Upper lobe of left lung (tissue), 6 donors: ENCODE results near the gene TMEM135. TPM values are rescaled to one million over a fixed set of nuclear protein-coding genes. Genes with fewer than 3 reads are reported as not detected.
A peak's percentile ranks its signal among the peaks of the same experiment; 100 is the strongest.

ENCODE experiments used
- ATAC-seq, 2 donors: fragments of 200-7000 bp; cut with Tn5 transposase; one replicate each; pipeline ENCODE4 v1.9.1; 2022; ENCODE audit warnings: mild to moderate bottlenecking in 2 of 2, moderate library complexity in 2 of 2; ENCODE audit not compliant: low FRiP score in 2 of 2
- DNase-seq, 2 donors: peaks; one replicate each; pipeline ENCODE4 v3.0.0-alpha.2; 2019 to 2020
- H3K27ac ChIP-seq, 4 donors: fragments of 200-600 bp; sonication (generic); one replicate each; pipeline ENCODE4 v1.5.1; 2016 to 2019
- H3K27me3 ChIP-seq, 4 donors: fragments of 200-600 bp; sonication (generic); one replicate each; pipeline ENCODE4 v1.5.1; 2017 to 2019
- H3K36me3 ChIP-seq, 4 donors: fragments of 200-600 bp; sonication (generic); one replicate each; pipeline ENCODE4 v1.5.1; 2016 to 2019
- H3K4me1 ChIP-seq, 4 donors: fragments of 200-600 bp; sonication (generic); one replicate each; pipeline ENCODE4 v1.5.1; 2018 to 2019
- H3K4me3 ChIP-seq, 4 donors: fragments of 200-600 bp; sonication (generic); one replicate each; pipeline ENCODE4 v1.5.1; 2017 to 2019; ENCODE audit warnings: mild to moderate bottlenecking in 2 of 4, moderate library complexity in 1 of 4
- H3K9me3 ChIP-seq, 4 donors: fragments of 200-600 bp; sonication (generic); one replicate each; pipeline ENCODE4 v1.5.1; 2018 to 2019
- EP300 ChIP-seq, 4 donors: sonication (generic); formaldehyde crosslinking; IDR thresholded peaks; one replicate each; pipeline ENCODE4 v1.5.1; 2017; ENCODE audit warnings: antibody characterized with exemption in 4 of 4, control low read depth in 2 of 4
- POLR2A ChIP-seq, 4 donors: fragments of 450-650 bp; IDR thresholded peaks; one replicate each; pipeline ENCODE4 v1.5.1; 2016 to 2017; ENCODE audit warnings: antibody characterized with exemption in 4 of 4, mild to moderate bottlenecking in 2 of 4
- POLR2AphosphoS5 ChIP-seq, 2 donors: sonication (generic); formaldehyde crosslinking; IDR thresholded peaks; one replicate each; pipeline ENCODE4 v1.5.1; 2017; ENCODE audit warnings: antibody characterized with exemption in 2 of 2
- WGBS, 2 donors: methylation state at CpG; one replicate each; pipeline ENCODE4 v1.1.5; 2017 to 2018; 5-methylcytosine and 5-hydroxymethylcytosine counted together
- total RNA-seq, 6 donors: library from RNA; depleted of rRNA in 4 of 6; stranded (reverse); fragments of >200 nt in 4 of 6; gene quantifications; one replicate each; pipeline versions ENCODE4 v1.1.0 to v1.2.1, GENCODE V29; 2016 to 2021
- TF ChIP-seq, protein P1 (sequence below), 6 experiments: fragments of 450-650 bp in 4 of 6; fragments of 200-600 bp in 2 of 6; sonication (generic) in 2 of 6; IDR thresholded peaks; one replicate each; pipeline ENCODE4 v1.5.1; 2016 to 2019; ENCODE audit warnings: antibody characterized with exemption in 6 of 6
- donor health status: DM: no; HTN: no; CAD: no; lungs with moderate emphysema.
- donor health status: DM: no; HTN: yes; CAD: no; lungs with severe emphysema.

TMEM135 gene
- total RNA-seq, 6 donors from 2014 or later, result 12.6 to 33.5 (median 19.1) TPM

DNA sequence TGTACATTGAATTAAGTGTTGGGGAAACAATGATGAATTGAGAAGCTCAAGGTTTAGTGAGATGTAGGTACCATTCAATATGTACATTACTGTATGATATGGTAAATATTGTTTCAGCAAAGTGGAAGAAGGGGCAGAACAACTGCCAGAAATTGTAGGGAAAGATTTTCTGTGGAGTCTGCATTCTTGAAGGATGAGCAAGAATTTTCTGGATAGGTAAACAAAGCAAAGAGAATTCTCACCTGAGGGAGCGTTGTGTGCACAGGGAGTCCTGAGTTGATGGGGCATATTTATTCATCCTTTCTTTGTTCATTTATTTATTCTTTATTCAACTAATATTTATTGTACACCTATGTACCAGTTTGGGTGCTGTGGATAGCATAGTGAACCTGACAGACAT lies 83.2 kb downstream of the TMEM135 start:
- Histone ChIP-seq H3K27me3 (no peaks in the 10 kb centered on the region), H3K4me1 (peaks cover 0 to 8% (median 0%) of the 10 kb centered on the region in 4 donors), H3K36me3 (no peaks in the 10 kb centered on the region), H3K4me3 (no peak overlapping the region), H3K27ac (no peak overlapping the region), H3K9me3 (no peaks in the 10 kb centered on the region)
- TF ChIP-seq, protein P1, sequence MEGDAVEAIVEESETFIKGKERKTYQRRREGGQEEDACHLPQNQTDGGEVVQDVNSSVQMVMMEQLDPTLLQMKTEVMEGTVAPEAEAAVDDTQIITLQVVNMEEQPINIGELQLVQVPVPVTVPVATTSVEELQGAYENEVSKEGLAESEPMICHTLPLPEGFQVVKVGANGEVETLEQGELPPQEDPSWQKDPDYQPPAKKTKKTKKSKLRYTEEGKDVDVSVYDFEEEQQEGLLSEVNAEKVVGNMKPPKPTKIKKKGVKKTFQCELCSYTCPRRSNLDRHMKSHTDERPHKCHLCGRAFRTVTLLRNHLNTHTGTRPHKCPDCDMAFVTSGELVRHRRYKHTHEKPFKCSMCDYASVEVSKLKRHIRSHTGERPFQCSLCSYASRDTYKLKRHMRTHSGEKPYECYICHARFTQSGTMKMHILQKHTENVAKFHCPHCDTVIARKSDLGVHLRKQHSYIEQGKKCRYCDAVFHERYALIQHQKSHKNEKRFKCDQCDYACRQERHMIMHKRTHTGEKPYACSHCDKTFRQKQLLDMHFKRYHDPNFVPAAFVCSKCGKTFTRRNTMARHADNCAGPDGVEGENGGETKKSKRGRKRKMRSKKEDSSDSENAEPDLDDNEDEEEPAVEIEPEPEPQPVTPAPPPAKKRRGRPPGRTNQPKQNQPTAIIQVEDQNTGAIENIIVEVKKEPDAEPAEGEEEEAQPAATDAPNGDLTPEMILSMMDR (IDR thresholded peaks at IDR 0.05), result no peak
- TF ChIP-seq POLR2AphosphoS5 (IDR thresholded peaks at IDR 0.05) (no peak), POLR2A (IDR thresholded peaks at IDR 0.05) (no peak), EP300 (IDR thresholded peaks at IDR 0.05) (no peak)
- ATAC-seq (no peak), DNase-seq (no peak)
- 94% methylated on average over 1 of the region's 1 CpG for WGBS, 2 donors

DNA sequence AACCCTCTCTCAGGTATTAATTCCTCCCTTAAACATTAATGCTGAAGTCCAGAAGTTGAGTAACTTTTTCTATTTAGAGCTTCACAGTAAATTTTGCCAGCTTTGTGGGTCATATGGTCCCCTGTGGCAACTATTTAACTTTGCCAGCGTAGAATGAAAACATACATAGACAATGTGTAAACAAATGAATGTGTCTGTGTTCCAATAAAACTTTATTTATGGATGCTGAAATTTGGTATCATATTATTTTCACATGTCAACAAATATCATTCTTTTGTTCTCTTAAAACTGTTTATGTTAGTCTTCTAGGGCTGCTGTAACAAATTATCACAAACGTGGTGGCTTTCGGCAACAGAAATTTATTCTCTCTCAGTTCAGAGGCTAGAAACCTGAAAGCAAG lies 85.1 kb downstream of the TMEM135 start:
- Histone ChIP-seq H3K36me3 (no peaks in the 10 kb centered on the region), H3K27ac (no peak overlapping the region), H3K4me3 (no peak overlapping the region), H3K27me3 (no peaks in the 10 kb centered on the region), H3K4me1 (peaks cover 0 to 8% (median 3%) of the 10 kb centered on the region in 4 donors), H3K9me3 (no peaks in the 10 kb centered on the region)
- 85 to 88% methylated on average over 3 of the region's 3 CpGs for WGBS, 2 donors
- TF ChIP-seq EP300 (IDR thresholded peaks at IDR 0.05) (no peak), POLR2A (IDR thresholded peaks at IDR 0.05) (no peak), POLR2AphosphoS5 (IDR thresholded peaks at IDR 0.05) (no peak)
- TF ChIP-seq, protein P1 (IDR thresholded peaks at IDR 0.05), result no peak
- ATAC-seq (no peak), DNase-seq (no peak)

DNA sequence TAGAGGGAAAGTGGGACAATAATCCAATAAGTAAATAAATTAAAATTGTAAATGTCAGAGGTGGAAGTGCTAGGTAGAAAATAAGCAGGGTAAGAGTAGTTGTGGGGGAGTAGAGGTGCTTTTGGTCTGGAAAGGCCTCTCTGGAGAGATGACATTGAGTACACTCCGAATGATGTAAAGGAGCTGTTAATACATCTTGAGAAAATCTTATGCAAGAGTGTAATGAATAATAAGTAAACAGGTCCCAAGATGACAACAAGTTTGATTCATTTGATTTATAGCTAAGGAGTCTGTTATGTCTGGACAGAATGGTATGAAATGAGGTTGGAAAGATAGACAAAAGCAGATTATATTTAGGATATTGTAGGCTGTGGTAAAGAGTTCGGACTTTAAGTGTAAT lies 87.5 kb downstream of the TMEM135 start:
- 72 to 85% methylated on average over 2 of the region's 2 CpGs for WGBS, 2 donors
- H3K27ac ChIP-seq, result no peak overlapping the region
- H3K36me3 ChIP-seq, result no peaks in the 10 kb centered on the region
- peaks cover 0 to 8% (median 4%) of the 10 kb centered on the region in 4 donors for H3K4me1 ChIP-seq
- H3K9me3 ChIP-seq, result no peaks in the 10 kb centered on the region
- no peak overlapping the region for H3K4me3 ChIP-seq
- no peaks in the 10 kb centered on the region for H3K27me3 ChIP-seq
- TF ChIP-seq POLR2A (IDR thresholded peaks at IDR 0.05) (no peak), POLR2AphosphoS5 (IDR thresholded peaks at IDR 0.05) (no peak)
- TF ChIP-seq, protein P1 (IDR thresholded peaks at IDR 0.05), result no peak
- ATAC-seq (peak in 1 of 2 donors; percentile 42), DNase-seq (no peak)

DNA sequence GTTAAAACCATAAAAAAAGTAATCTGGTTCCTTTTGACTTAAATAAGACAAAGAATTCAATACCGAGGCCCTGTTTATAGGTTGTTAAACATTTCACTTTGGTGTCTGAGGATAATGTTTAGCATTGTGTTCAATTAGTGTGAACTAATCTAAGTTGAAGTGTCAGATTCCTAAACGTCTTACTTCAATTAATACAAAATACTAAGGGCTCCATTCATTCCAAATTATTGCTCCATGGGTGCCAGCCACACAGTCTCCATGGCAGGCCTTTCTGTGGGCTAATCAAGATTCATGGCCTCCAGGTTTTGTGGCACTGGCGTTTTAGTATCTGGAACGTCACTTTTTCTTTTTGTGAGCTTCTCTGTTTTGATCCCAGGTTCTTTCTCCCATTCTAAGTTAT lies 89.4 kb downstream of the TMEM135 start:
- DNase-seq, result no peak
- Histone ChIP-seq H3K36me3 (no peaks in the 10 kb centered on the region), H3K4me1 (peaks cover 0 to 8% (median 4%) of the 10 kb centered on the region in 4 donors), H3K9me3 (no peaks in the 10 kb centered on the region), H3K27me3 (no peaks in the 10 kb centered on the region), H3K27ac (no peak overlapping the region), H3K4me3 (no peak overlapping the region)
- WGBS, 2 donors, result 80 to 87% methylated on average over 4 of the region's 4 CpGs
- ATAC-seq, result no peak
- TF ChIP-seq, protein P1 (IDR thresholded peaks at IDR 0.05), result no peak
- no peak for TF ChIP-seq EP300 (IDR thresholded peaks at IDR 0.05)
- no peak for TF ChIP-seq POLR2AphosphoS5 (IDR thresholded peaks at IDR 0.05)
- no peak for TF ChIP-seq POLR2A (IDR thresholded peaks at IDR 0.05)

DNA sequence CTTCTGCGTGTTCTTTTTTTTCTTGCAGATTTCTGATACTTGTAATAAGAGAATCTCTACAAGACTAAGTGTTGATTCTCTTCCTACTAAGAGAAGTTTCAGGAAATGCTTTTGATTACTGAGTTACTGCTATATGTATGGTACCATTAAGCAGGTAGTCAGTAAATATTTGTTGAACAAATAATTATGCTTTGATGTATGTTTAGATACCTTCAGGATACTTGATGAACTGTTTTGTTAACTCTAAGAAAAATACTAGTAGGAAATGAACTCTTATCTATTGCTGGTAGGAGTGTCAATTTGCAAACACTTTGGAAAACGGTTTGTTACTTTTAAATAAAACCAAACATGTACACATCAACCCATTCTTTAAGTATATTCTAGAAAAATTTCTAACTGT lies 90.6 kb downstream of the TMEM135 start:
- peaks cover 0 to 8% (median 4%) of the 10 kb centered on the region in 4 donors for H3K4me1 ChIP-seq
- H3K4me3 ChIP-seq, result no peak overlapping the region
- DNase-seq (no peak), ATAC-seq (no peak)
- 52 to 64% methylated on average over 2 of the region's 2 CpGs for WGBS, 2 donors
- no peaks in the 10 kb centered on the region for H3K9me3 ChIP-seq
- no peaks in the 10 kb centered on the region for H3K36me3 ChIP-seq
- TF ChIP-seq EP300 (IDR thresholded peaks at IDR 0.05) (no peak), POLR2A (IDR thresholded peaks at IDR 0.05) (no peak), POLR2AphosphoS5 (IDR thresholded peaks at IDR 0.05) (no peak)
- TF ChIP-seq, protein P1 (IDR thresholded peaks at IDR 0.05), result no peak
- H3K27me3 ChIP-seq, result no peaks in the 10 kb centered on the region
- H3K27ac ChIP-seq, result no peak overlapping the region
